ENCODE measurements around the gene DIP2A. TPM values are rescaled to one million over a fixed set of nuclear protein-coding genes. Genes with fewer than 3 reads are reported as not detected.

The DIP2A gene
- total and polyA plus RNA-seq, 4 donors, result 15.5 to 71.4 (median 28.7) TPM

DNA sequence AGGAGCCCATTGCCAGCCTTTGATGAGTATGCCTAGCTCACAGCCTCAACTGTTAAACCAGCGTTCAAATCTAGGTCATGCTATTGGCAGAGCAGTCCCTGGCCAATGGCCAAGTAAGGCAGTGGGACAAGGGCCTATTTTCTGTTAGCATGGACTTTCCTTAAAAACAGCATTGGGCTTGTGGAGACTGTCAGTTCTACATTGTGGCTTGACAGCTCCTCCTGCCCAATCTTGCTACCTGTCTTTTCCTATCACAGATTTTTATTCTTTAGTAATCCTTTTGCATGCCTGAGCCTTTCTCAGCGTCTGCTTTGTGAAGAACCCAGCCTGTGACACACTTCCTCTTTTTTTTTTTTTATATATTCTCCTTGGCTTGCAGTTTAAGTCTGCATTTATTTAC, 56.4 kb downstream of the DIP2A start:
- Histone ChIP-seq H3K27me3 (ENCODE audit: control insufficient read depth in 3 of 3, insufficient read depth in 3 of 3, low read length in 2 of 3) (no peaks in the 10 kb centered on the region), H3K4me1 (ENCODE audit: control insufficient read depth in 5 of 5, insufficient read depth in 5 of 5, low read length in 5 of 5) (peaks cover 0 to 10% (median 4%) of the 10 kb centered on the region in 5 donors), H3K27ac (ENCODE audit: low read depth in 1 of 2, low read length in 1 of 2) (no peak overlapping the region), H3K9me3 (ENCODE audit: control insufficient read depth in 4 of 4, insufficient read depth in 3 of 4, low read length in 3 of 4) (no peaks in the 10 kb centered on the region), H3K9ac (ENCODE audit: insufficient read depth in 1 of 2, low read length in 2 of 2) (no peak overlapping the region), H3K36me3 (ENCODE audit: control insufficient read depth in 4 of 4, insufficient read depth in 4 of 4, low read length in 4 of 4) (peaks cover 9 to 26% (median 15%) of the 10 kb centered on the region in 4 donors), H3K4me3 (no peak overlapping the region)
- 19 to 25% methylated on average over 2 of the region's 2 CpGs for WGBS, 2 donors
- TF ChIP-seq, protein P1, sequence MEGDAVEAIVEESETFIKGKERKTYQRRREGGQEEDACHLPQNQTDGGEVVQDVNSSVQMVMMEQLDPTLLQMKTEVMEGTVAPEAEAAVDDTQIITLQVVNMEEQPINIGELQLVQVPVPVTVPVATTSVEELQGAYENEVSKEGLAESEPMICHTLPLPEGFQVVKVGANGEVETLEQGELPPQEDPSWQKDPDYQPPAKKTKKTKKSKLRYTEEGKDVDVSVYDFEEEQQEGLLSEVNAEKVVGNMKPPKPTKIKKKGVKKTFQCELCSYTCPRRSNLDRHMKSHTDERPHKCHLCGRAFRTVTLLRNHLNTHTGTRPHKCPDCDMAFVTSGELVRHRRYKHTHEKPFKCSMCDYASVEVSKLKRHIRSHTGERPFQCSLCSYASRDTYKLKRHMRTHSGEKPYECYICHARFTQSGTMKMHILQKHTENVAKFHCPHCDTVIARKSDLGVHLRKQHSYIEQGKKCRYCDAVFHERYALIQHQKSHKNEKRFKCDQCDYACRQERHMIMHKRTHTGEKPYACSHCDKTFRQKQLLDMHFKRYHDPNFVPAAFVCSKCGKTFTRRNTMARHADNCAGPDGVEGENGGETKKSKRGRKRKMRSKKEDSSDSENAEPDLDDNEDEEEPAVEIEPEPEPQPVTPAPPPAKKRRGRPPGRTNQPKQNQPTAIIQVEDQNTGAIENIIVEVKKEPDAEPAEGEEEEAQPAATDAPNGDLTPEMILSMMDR (IDR thresholded peaks at IDR 0.05; ENCODE audit: control extremely low read depth, extremely low read depth), result no peak
- peak; percentile 56 to 84 (median 79) for DNase-seq
- no peak for ATAC-seq (ENCODE audit: insufficient read depth, low FRiP score)

- DNase-seq, result no peak
- WGBS, 2 donors, result 88 to 91% methylated on average over 2 of the region's 2 CpGs
- H3K9ac ChIP-seq (ENCODE audit: insufficient read depth in 1 of 2, low read length in 2 of 2), result no peak overlapping the region
- no peak for ATAC-seq (ENCODE audit: insufficient read depth, low FRiP score)
- H3K4me1 ChIP-seq (ENCODE audit: control insufficient read depth in 5 of 5, insufficient read depth in 5 of 5, low read length in 5 of 5), result peaks cover 0 to 10% (median 4%) of the 10 kb centered on the region in 5 donors
- H3K27ac ChIP-seq (ENCODE audit: low read depth in 1 of 2, low read length in 1 of 2), result no peak overlapping the region
- TF ChIP-seq, protein P1 (IDR thresholded peaks at IDR 0.05; ENCODE audit: control extremely low read depth, extremely low read depth), result no peak
- H3K36me3 ChIP-seq (ENCODE audit: control insufficient read depth in 4 of 4, insufficient read depth in 4 of 4, low read length in 4 of 4), result peaks cover 8 to 24% (median 13%) of the 10 kb centered on the region in 4 donors
- no peaks in the 10 kb centered on the region for H3K27me3 ChIP-seq (ENCODE audit: control insufficient read depth in 3 of 3, insufficient read depth in 3 of 3, low read length in 2 of 3)
- no peaks in the 10 kb centered on the region for H3K9me3 ChIP-seq (ENCODE audit: control insufficient read depth in 4 of 4, insufficient read depth in 3 of 4, low read length in 3 of 4)
- no peak overlapping the region for H3K4me3 ChIP-seq
These were observed 57.4 kb downstream of the DIP2A start for GRCh38 chr21:46516068-46516467.

- ATAC-seq (ENCODE audit: insufficient read depth, low FRiP score), result no peak
- TF ChIP-seq, protein P1 (IDR thresholded peaks at IDR 0.05; ENCODE audit: control extremely low read depth, extremely low read depth), result no peak
- WGBS, 2 donors, result 84 to 88% methylated on average over 6 of the region's 6 CpGs
- Histone ChIP-seq H3K9ac (ENCODE audit: insufficient read depth in 1 of 2, low read length in 2 of 2) (no peak overlapping the region), H3K36me3 (ENCODE audit: control insufficient read depth in 4 of 4, insufficient read depth in 4 of 4, low read length in 4 of 4) (peaks cover 0 to 11% (median 3%) of the 10 kb centered on the region in 4 donors), H3K27me3 (ENCODE audit: control insufficient read depth in 3 of 3, insufficient read depth in 3 of 3, low read length in 2 of 3) (no peaks in the 10 kb centered on the region), H3K27ac (ENCODE audit: low read depth in 1 of 2, low read length in 1 of 2) (no peak overlapping the region), H3K4me3 (no peak overlapping the region), H3K4me1 (ENCODE audit: control insufficient read depth in 5 of 5, insufficient read depth in 5 of 5, low read length in 5 of 5) (peaks cover 0 to 10% (median 4%) of the 10 kb centered on the region in 5 donors), H3K9me3 (ENCODE audit: control insufficient read depth in 4 of 4, insufficient read depth in 3 of 4, low read length in 3 of 4) (no peaks in the 10 kb centered on the region)
- no peak for DNase-seq
These were observed 58.7 kb downstream of the DIP2A start for GRCh38 chr21:46517361-46517760.
